ENCODE data around the gene GCNA.

DNA sequence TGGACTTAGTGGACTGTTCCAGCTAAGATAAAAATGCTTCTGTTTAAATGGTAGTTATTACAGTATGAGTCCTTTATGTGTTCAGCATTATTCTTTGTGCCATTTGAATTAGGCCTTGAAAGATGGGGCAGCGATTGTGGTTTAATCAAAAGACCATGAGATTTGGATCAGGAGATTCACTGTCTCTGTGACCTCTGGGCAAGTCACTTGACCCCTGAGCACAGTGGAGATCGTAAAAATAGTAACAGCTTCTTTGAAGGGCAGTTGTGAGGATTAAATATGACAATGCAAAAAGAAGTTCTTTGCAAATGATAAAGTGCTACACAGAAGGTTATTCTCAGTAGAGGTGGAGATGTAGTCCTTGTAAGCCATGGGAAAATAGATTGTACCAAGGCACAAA is 29.3 kb downstream of the GCNA start:
- TF ChIP-seq, protein P1, sequence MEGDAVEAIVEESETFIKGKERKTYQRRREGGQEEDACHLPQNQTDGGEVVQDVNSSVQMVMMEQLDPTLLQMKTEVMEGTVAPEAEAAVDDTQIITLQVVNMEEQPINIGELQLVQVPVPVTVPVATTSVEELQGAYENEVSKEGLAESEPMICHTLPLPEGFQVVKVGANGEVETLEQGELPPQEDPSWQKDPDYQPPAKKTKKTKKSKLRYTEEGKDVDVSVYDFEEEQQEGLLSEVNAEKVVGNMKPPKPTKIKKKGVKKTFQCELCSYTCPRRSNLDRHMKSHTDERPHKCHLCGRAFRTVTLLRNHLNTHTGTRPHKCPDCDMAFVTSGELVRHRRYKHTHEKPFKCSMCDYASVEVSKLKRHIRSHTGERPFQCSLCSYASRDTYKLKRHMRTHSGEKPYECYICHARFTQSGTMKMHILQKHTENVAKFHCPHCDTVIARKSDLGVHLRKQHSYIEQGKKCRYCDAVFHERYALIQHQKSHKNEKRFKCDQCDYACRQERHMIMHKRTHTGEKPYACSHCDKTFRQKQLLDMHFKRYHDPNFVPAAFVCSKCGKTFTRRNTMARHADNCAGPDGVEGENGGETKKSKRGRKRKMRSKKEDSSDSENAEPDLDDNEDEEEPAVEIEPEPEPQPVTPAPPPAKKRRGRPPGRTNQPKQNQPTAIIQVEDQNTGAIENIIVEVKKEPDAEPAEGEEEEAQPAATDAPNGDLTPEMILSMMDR (IDR thresholded peaks at IDR 0.05): no peak
- no peak for TF ChIP-seq POLR2A (IDR thresholded peaks at IDR 0.05)

All from esophagus squamous epithelium (tissue), 4 donors.